Fibroblast of lung (primary cell): ENCODE data around the gene FRMPD3. TPM values are rescaled to one million over a fixed set of nuclear protein-coding genes. Genes with fewer than 3 reads are reported as not detected.
"Not testable (repeated sequence)": the region's sequence is repeated elsewhere in the genome, so short reads cannot be mapped to it uniquely, and the experiment has no call there.

Experiments
- DNase-seq, 2 donors: peaks; one replicate each; pipeline versions ENCODE4 v3.0.0 to v3.0.0-alpha.2; 2010; ENCODE audit warnings: low read depth in 2 of 2
- H2AFZ ChIP-seq: 2 replicates; pipeline ENCODE4 v1.5.1; 2012; ENCODE audit warnings: low read length, control low read depth, inconsistent platforms
- H3K27ac ChIP-seq: 2 replicates; pipeline ENCODE4 v1.5.1; 2011; ENCODE audit warnings: low read length, control low read depth; ENCODE audit not compliant: insufficient read depth
- H3K27me3 ChIP-seq: 2 replicates; pipeline ENCODE4 v1.5.1; 2011; ENCODE audit warnings: mild to moderate bottlenecking, low read length; ENCODE audit not compliant: control insufficient read depth, insufficient read depth
- H3K36me3 ChIP-seq: 2 replicates; pipeline ENCODE4 v1.5.1; 2011; ENCODE audit warnings: low read length; ENCODE audit not compliant: control insufficient read depth, insufficient read depth
- H3K4me1 ChIP-seq: 2 replicates; pipeline ENCODE4 v1.5.1; 2011; ENCODE audit warnings: low read length; ENCODE audit not compliant: control insufficient read depth, insufficient read depth; ENCODE audit errors: extremely low read depth
- H3K4me2 ChIP-seq: 2 replicates; pipeline ENCODE4 v1.5.1; 2011; ENCODE audit warnings: low read length, control low read depth; ENCODE audit not compliant: insufficient read depth; ENCODE audit errors: extremely low read depth
- H3K4me3 ChIP-seq, 4 experiments: fragments of 200-600 bp in 1 of 4; sonication (generic) in 1 of 4; replicated peaks in 1 of 4; 2 replicates each; pipeline ENCODE4 v1.5.1; 2011 to 2016; ENCODE audit warnings: low read length in 4 of 4, low read depth in 3 of 4, mild to moderate bottlenecking in 3 of 4, control low read depth in 2 of 4, inconsistent platforms in 1 of 4, mixed read lengths in 1 of 4; ENCODE audit not compliant: insufficient read depth in 1 of 4; ENCODE audit errors: control extremely low read depth in 1 of 4
- H3K79me2 ChIP-seq: 2 replicates; pipeline ENCODE4 v1.5.1; 2012; ENCODE audit warnings: mild to moderate bottlenecking, low read length, inconsistent platforms; ENCODE audit not compliant: control insufficient read depth, insufficient read depth
- H3K9ac ChIP-seq: 2 replicates; pipeline ENCODE4 v1.5.1; 2011; ENCODE audit warnings: mild to moderate bottlenecking, low read length, control low read depth; ENCODE audit not compliant: insufficient read depth
- H3K9me3 ChIP-seq: 2 replicates; pipeline ENCODE4 v1.5.1; 2012; ENCODE audit warnings: low read depth, low read length; ENCODE audit not compliant: control insufficient read depth, insufficient read depth
- H4K20me1 ChIP-seq: 2 replicates; pipeline ENCODE4 v1.5.1; 2011; ENCODE audit warnings: low read length; ENCODE audit not compliant: control insufficient read depth, insufficient read depth; ENCODE audit errors: extremely low read depth
- CTCF ChIP-seq, 2 donors: IDR thresholded peaks in 1 of 2; conservative IDR thresholded peaks in 1 of 2; 1 replicate in 1 of 2; 2 replicates in 1 of 2; pipeline ENCODE4 v1.5.1; 2011 to 2012; ENCODE audit warnings: low read length in 2 of 2, control low read depth in 1 of 2, inconsistent platforms in 1 of 2, low read depth in 1 of 2, mild to moderate bottlenecking in 1 of 2
- EZH2 ChIP-seq: IDR thresholded peaks from 2 replicates; pipeline ENCODE4 v1.5.1; 2012; ENCODE audit warnings: low read length, control low read depth, mild to moderate bottlenecking; ENCODE audit errors: missing control alignments
- polyA plus RNA-seq, 2 donors: library from polyadenylated mRNA; depleted of rRNA in 1 of 2; stranded (reverse) in 1 of 2; unstranded in 1 of 2; fragments of >200 nt; gene quantifications; 2 replicates each; pipeline ENCODE4 v1.2.1, GENCODE V29; 2011 to 2012; ENCODE audit warnings: missing spikeins in 1 of 2
- total RNA-seq: library from RNA; depleted of rRNA; stranded (reverse); fragments of >200 nt; gene quantifications from 2 replicates; pipeline ENCODE4 v1.2.1, GENCODE V29; 2014

FRMPD3 gene
- total and polyA plus RNA-seq, 2 donors (not counting 1 experiment from before 2014, with no cell fraction given), result 0.05 TPM; not detected in 1

GRCh38 chrX:107470198-107470597 lies 20.7 kb downstream of the FRMPD3 start:
- no peak for DNase-seq
- no peak overlapping the region for H3K4me2 ChIP-seq
- TF ChIP-seq CTCF (conservative IDR thresholded peaks at IDR 0.05 in 1 of 2, IDR thresholded peaks at IDR 0.05 in 1 of 2; ENCODE audit: low read depth in 1 of 2, low read length in 2 of 2) (no peak), EZH2 (no peak)

GRCh38 chrX:107470971-107471370 lies 21.5 kb downstream of the FRMPD3 start:
- Histone ChIP-seq H3K36me3 (no peaks in the 10 kb centered on the region), H3K9me3 (no peaks in the 10 kb centered on the region), H3K9ac (no peak overlapping the region), H3K4me2 (no peak overlapping the region), H3K4me1 (no peaks in the 10 kb centered on the region), H3K27me3 (no peaks in the 10 kb centered on the region), H4K20me1 (no peaks in the 10 kb centered on the region), H3K79me2 (no peaks in the 10 kb centered on the region), H3K27ac (no peak overlapping the region), H3K4me3 (no peak overlapping the region), H2AFZ (no peak overlapping the region)
- DNase-seq, result no peak
- TF ChIP-seq EZH2 (no peak), CTCF (conservative IDR thresholded peaks at IDR 0.05 in 1 of 2, IDR thresholded peaks at IDR 0.05 in 1 of 2; ENCODE audit: low read depth in 1 of 2, low read length in 2 of 2) (no peak)

More at GRCh38 chrX:107470198-107470597, 20.7 kb downstream of the FRMPD3 start:
- Histone ChIP-seq H3K9me3 (no peaks in the 10 kb centered on the region), H3K4me1 (no peaks in the 10 kb centered on the region), H3K79me2 (no peaks in the 10 kb centered on the region), H3K27me3 (no peaks in the 10 kb centered on the region), H4K20me1 (no peaks in the 10 kb centered on the region), H3K36me3 (no peaks in the 10 kb centered on the region), H2AFZ (no peak overlapping the region), H3K4me3 (no peak overlapping the region), H3K9ac (no peak overlapping the region), H3K27ac (no peak overlapping the region)

- not testable (repeated sequence) for H3K36me3 ChIP-seq, H3K4me2 ChIP-seq, H3K9ac ChIP-seq, H3K4me1 ChIP-seq, H2AFZ ChIP-seq, H4K20me1 ChIP-seq, H3K27me3 ChIP-seq, H3K4me3 ChIP-seq, H3K79me2 ChIP-seq, DNase-seq, H3K9me3 ChIP-seq, H3K27ac ChIP-seq
Observed at GRCh38 chrX:107471420-107471819, 22.0 kb downstream of the FRMPD3 start.
